Neural crest cell (in vitro differentiated cells): ENCODE data around the gene PYGB. TPM values are rescaled to one million over a fixed set of nuclear protein-coding genes. Genes with fewer than 3 reads are reported as not detected.

Source experiments
- DNase-seq: peaks from one replicate; pipeline ENCODE4 v3.0.0; 2021; ENCODE audit warnings: low read depth, mixed read lengths, low spot score
- H3K27ac Mint-ChIP-seq: one replicate; pipeline ENCODE4 v1.8.0; 2021; ENCODE audit warnings: mild to moderate bottlenecking, mixed read lengths; ENCODE audit not compliant: unreplicated experiment
- H3K27me3 Mint-ChIP-seq: 2 replicates; pipeline ENCODE4 v1.8.0; 2021; ENCODE audit warnings: low read depth, mild to moderate bottlenecking, mixed read lengths
- H3K36me3 Mint-ChIP-seq: 2 replicates; pipeline ENCODE4 v1.8.0; 2021; ENCODE audit warnings: low read depth, mild to moderate bottlenecking, mixed read lengths
- H3K4me1 Mint-ChIP-seq: 2 replicates; pipeline ENCODE4 v1.8.0; 2021; ENCODE audit warnings: mixed read lengths
- H3K4me3 Mint-ChIP-seq: one replicate; pipeline ENCODE4 v1.8.0; 2021; ENCODE audit warnings: mild to moderate bottlenecking, mixed read lengths
- H3K9me3 Mint-ChIP-seq: 2 replicates; pipeline ENCODE4 v1.8.0; 2021; ENCODE audit warnings: mixed read lengths
- total RNA-seq: library from RNA; stranded (reverse); gene quantifications from 2 replicates; pipeline ENCODE4 v1.2.1, GENCODE V29; 2021
- TF ChIP-seq, protein P1 (sequence below): fragments of 200-600 bp; sonication (generic); conservative IDR thresholded peaks from 2 replicates; pipeline ENCODE4 v1.5.0; 2021; ENCODE audit warnings: antibody characterized with exemption, mild to moderate bottlenecking

The PYGB gene
- total RNA-seq, 1 donor from 2014 or later = 77.1 TPM

DNA sequence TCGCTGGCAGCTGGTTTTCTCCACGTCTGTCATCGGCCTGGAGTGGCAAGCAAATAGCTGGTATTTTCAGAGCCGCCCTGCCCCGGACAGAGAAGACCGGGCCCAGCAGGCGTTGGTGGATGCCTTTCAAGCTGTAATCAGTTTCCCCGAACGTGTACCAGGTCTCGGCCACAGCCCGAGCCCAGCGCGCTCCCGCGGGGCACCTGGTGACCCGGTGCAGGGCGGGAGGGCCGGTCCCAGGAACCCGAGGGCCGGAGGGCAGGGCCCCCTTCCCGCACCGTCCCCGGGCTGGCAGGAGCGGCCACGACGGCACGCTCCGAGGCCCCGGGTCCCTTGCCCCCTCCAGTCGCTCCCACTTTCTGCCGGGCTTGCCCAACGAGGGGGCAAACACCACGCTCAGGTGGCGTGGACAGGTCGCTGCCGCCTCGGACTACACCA lies 348 bp upstream of the PYGB start:
- Mint-ChIP-seq H3K36me3 (no peaks in the 10 kb centered on the region), H3K27me3 (peaks cover 17% of the 10 kb centered on the region), H3K27ac (no peak overlapping the region), H3K4me1 (peaks cover 50% of the 10 kb centered on the region), H3K4me3 (peak overlapping the region; percentile 89), H3K9me3 (no peaks in the 10 kb centered on the region)
- no peak for DNase-seq
- TF ChIP-seq, protein P1, sequence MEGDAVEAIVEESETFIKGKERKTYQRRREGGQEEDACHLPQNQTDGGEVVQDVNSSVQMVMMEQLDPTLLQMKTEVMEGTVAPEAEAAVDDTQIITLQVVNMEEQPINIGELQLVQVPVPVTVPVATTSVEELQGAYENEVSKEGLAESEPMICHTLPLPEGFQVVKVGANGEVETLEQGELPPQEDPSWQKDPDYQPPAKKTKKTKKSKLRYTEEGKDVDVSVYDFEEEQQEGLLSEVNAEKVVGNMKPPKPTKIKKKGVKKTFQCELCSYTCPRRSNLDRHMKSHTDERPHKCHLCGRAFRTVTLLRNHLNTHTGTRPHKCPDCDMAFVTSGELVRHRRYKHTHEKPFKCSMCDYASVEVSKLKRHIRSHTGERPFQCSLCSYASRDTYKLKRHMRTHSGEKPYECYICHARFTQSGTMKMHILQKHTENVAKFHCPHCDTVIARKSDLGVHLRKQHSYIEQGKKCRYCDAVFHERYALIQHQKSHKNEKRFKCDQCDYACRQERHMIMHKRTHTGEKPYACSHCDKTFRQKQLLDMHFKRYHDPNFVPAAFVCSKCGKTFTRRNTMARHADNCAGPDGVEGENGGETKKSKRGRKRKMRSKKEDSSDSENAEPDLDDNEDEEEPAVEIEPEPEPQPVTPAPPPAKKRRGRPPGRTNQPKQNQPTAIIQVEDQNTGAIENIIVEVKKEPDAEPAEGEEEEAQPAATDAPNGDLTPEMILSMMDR = no peak

DNA sequence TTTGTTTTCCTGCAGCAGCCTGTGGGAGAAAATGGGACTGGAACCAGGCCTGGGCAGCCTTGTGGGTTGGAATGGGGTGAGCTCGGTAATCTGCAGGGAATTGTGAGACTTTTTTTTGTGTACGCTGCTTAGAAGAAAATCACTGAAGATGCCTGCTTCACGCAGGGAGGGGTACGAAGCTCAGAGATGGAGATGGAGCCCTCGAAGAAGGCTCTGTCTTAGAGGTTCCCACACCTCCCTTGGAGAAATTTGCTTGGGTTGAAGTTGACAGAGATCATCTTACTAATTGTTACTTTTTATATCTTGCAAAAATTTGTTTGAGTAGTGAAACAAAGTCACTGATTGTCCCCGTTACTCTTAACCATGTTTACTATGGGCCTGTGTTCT lies 894 bp downstream of the PYGB start:
- TF ChIP-seq, protein P1 = no peak
- H3K36me3 Mint-ChIP-seq = no peaks in the 10 kb centered on the region
- H3K4me1 Mint-ChIP-seq = peaks cover 60% of the 10 kb centered on the region
- DNase-seq = no peak
- H3K9me3 Mint-ChIP-seq = no peaks in the 10 kb centered on the region
- peaks cover 17% of the 10 kb centered on the region for H3K27me3 Mint-ChIP-seq
- peak overlapping the region; percentile 90 for H3K27ac Mint-ChIP-seq
- H3K4me3 Mint-ChIP-seq = peak overlapping the region; percentile 96

DNA sequence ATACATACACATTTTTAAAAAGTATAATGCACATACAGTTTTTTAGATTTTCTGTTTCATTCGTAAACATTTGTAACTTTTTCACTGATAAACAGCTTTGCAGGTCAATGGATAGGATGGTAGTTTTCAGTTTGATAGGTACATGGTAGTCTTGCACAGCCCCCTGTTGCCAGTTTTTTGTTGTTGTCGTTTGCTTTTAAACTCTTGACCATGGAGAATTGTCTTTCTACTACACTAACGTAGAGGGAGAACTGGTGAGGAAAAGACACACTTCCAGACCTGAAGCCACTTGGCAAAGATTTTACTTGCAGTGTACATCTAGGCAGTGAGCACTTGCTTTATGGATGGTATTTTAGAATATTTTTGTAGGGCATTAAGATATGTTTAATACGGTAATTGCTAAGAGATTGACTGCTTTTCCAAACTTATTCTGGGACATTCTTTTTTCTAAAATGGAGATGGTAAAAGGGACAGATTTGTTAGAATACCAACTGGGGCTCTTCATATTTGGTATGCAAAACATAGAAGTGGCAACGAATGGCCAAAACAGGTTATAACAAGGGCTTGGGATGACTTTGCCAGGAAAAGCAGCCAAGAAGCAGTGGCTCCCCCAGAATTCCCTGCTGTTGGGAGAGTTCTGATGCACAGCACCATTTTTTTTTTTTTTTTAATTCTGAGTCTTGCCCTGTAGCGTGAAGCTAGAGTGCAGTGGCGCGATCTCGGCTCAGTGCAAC lies 1.5 kb downstream of the PYGB start:
- H3K4me3 Mint-ChIP-seq = peak overlapping the region; percentile 96
- no peaks in the 10 kb centered on the region for H3K36me3 Mint-ChIP-seq
- H3K9me3 Mint-ChIP-seq = no peaks in the 10 kb centered on the region
- DNase-seq = no peak
- H3K4me1 Mint-ChIP-seq = peaks cover 63% of the 10 kb centered on the region
- TF ChIP-seq, protein P1 = no peak
- peak overlapping the region; percentile 90 for H3K27ac Mint-ChIP-seq
- peaks cover 17% of the 10 kb centered on the region for H3K27me3 Mint-ChIP-seq

DNA sequence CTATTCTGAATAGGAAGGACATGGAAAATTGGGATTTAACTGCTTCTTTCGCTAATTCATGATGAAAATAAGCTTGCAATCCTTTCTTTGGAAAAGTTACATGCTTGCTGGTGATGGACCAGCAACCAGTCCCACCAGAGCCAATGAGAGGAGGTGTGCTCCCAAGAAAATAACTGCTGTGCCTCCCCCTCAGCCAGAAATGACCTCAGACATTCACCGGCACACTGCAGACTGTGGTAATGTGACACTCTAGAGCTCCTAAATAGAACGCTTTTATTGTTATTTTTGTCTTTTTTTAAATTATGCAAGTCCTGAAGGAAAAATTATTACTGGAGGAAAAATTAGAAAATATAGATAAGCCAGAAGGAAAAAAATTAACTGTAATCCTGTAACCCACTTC lies 2.6 kb downstream of the PYGB start:
- Mint-ChIP-seq H3K36me3 (no peaks in the 10 kb centered on the region), H3K27me3 (peaks cover 12% of the 10 kb centered on the region), H3K9me3 (no peaks in the 10 kb centered on the region), H3K4me3 (peak overlapping the region; percentile 96), H3K4me1 (peaks cover 63% of the 10 kb centered on the region), H3K27ac (no peak overlapping the region)
- no peak for DNase-seq
- TF ChIP-seq, protein P1 = no peak

DNA sequence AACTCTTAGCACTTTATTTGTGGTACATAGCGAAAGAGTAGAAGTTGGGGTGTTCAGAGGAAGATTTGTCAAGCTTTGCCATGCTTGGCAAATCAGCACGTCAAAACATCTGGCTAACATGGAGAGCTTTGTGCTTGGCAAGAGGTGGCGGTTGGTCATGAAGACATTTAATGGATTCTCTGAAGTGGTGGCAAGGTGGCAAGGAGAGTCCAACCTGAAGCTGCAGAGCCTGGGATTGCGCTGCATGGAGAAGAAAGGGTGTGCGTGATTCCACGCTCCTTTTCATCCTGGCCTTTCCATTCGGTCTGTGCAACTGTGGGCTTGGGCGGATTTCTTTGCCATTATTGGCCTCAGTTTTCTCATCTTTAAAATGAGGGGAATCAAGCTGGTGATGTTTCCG lies 3.1 kb downstream of the PYGB start:
- H3K4me3 Mint-ChIP-seq = peak overlapping the region; percentile 96
- no peak overlapping the region for H3K27ac Mint-ChIP-seq
- no peaks in the 10 kb centered on the region for H3K9me3 Mint-ChIP-seq
- H3K4me1 Mint-ChIP-seq = peaks cover 63% of the 10 kb centered on the region
- DNase-seq = no peak
- H3K27me3 Mint-ChIP-seq = peaks cover 12% of the 10 kb centered on the region
- H3K36me3 Mint-ChIP-seq = no peaks in the 10 kb centered on the region
- TF ChIP-seq, protein P1 = no peak
